ENCODE results near the gene ZBTB42. TPM values are rescaled to one million over a fixed set of nuclear protein-coding genes. Genes with fewer than 3 reads are reported as not detected.

ZBTB42 gene
- total and polyA plus RNA-seq, 2 donors (not counting 3 experiments of a cell fraction or from before 2014, with no cell fraction given), result 3.1 to 3.8 TPM

DNA sequence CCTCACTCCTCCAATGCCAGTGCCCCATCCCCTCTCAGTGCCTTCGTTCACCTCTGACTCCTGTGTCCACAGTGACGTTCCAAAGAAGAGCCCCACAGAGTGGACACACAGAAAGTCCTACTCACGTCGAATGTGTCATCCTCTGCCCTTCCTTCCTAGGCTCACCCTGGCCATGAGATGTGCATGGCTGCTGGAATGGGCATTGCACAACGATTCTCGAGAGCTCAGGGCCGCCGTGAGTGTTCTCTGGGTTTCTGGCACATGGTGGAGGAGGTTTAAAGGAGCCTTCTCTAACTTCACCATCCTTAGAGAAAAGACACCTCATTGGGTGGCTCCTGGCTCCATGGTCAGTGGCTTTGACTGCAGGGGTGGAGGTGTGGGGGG, 51.4 kb downstream of the ZBTB42 start:
- FAIRE-seq (no peak), DNase-seq (ENCODE audit: low read depth, low spot score) (no peak)
- Histone ChIP-seq H3K79me2 (ENCODE audit: control insufficient read depth, insufficient read depth, low read length) (no peaks in the 10 kb centered on the region), H3K9ac (replicated peaks; ENCODE audit: extremely low read depth, insufficient read depth, low read length) (no peak overlapping the region), H3K4me2 (ENCODE audit: insufficient read depth, low read length) (no peak overlapping the region), H3K36me3 (ENCODE audit: control insufficient read depth in 2 of 2, extremely low read depth in 1 of 2, insufficient read depth in 2 of 2, low read length in 2 of 2) (no peaks in the 10 kb centered on the region), H3K9me1 (replicated peaks; ENCODE audit: control insufficient read depth, extremely low read depth, insufficient read depth, low read length) (no peaks in the 10 kb centered on the region), H3K9me3 (replicated peaks; ENCODE audit: control insufficient read depth, insufficient read depth, low read length) (no peaks in the 10 kb centered on the region), H3K27ac (ENCODE audit: insufficient read depth, low read depth, low read length) (no peak overlapping the region), H3K27me3 (ENCODE audit: control insufficient read depth in 2 of 2, insufficient read depth in 2 of 2, low read length in 2 of 2) (peaks cover 11 to 12% of the 10 kb centered on the region in 2 experiments), H3K4me3 (replicated peaks in 1 of 3; ENCODE audit: insufficient read depth in 1 of 3, low read depth in 1 of 3, low read length in 3 of 3) (no peak overlapping the region), H2AFZ (ENCODE audit: low read depth, low read length) (no peak overlapping the region), H4K20me1 (replicated peaks; ENCODE audit: control insufficient read depth, extremely low read depth, insufficient read depth, low read length) (no peaks in the 10 kb centered on the region), H3K4me1 (ENCODE audit: control insufficient read depth, extremely low read depth, insufficient read depth, low read length) (no peaks in the 10 kb centered on the region)
- dilution Hi-C loops (cut with MboI; ENCODE audit: extremely low pct_ligation_motif_present, low sequenced_read_pairs), result no loop called here
- BruUV-seq (replicated peaks), result no TSS peak
- TF ChIP-seq MYC (IDR thresholded peaks at IDR 0.05; ENCODE audit: low read depth, low read length) (no peak), POLR2AphosphoS5 (IDR thresholded peaks at IDR 0.05; ENCODE audit: insufficient read depth, low read depth, low read length) (no peak), JUN (IDR thresholded peaks at IDR 0.05; ENCODE audit: borderline replicate concordance, insufficient read depth, insufficient read length, low read depth) (no peak), EZH2 (IDR thresholded peaks at IDR 0.05; ENCODE audit: borderline replicate concordance, low read depth, low read length, severe bottlenecking) (no peak), POLR2A (IDR thresholded peaks at IDR 0.05; ENCODE audit: low read depth, low read length) (no peak)
- TF ChIP-seq, protein P1, sequence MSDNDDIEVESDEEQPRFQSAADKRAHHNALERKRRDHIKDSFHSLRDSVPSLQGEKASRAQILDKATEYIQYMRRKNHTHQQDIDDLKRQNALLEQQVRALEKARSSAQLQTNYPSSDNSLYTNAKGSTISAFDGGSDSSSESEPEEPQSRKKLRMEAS (IDR thresholded peaks at IDR 0.05; ENCODE audit: insufficient read depth, insufficient read length), result no peak
- TF ChIP-seq, protein P2, sequence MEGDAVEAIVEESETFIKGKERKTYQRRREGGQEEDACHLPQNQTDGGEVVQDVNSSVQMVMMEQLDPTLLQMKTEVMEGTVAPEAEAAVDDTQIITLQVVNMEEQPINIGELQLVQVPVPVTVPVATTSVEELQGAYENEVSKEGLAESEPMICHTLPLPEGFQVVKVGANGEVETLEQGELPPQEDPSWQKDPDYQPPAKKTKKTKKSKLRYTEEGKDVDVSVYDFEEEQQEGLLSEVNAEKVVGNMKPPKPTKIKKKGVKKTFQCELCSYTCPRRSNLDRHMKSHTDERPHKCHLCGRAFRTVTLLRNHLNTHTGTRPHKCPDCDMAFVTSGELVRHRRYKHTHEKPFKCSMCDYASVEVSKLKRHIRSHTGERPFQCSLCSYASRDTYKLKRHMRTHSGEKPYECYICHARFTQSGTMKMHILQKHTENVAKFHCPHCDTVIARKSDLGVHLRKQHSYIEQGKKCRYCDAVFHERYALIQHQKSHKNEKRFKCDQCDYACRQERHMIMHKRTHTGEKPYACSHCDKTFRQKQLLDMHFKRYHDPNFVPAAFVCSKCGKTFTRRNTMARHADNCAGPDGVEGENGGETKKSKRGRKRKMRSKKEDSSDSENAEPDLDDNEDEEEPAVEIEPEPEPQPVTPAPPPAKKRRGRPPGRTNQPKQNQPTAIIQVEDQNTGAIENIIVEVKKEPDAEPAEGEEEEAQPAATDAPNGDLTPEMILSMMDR (IDR thresholded peaks at IDR 0.05; ENCODE audit: extremely low read depth in 1 of 2, insufficient read depth in 1 of 2, low read depth in 1 of 2, low read length in 2 of 2), result no peak
- intact Hi-C loops (cut with micrococcal nuclease), result no loop called here
- POLR2A ChIA-PET, result interaction anchor here (0.7 kb wide), 1 partner anchor 11 kb away, joined by 3 read pairs; no protein-coding TSS in a partner anchor
- CTCF ChIA-PET, result interaction anchor here (1.4 to 2.0 kb wide), 2 partner anchors 84 to 193 kb away, joined by 4 to 5 read pairs; no protein-coding TSS in a partner anchor

Other genes with a start within 250 kb of the ZBTB42 start
- not detected in 2 replicates for gene C14orf180, start 221.3 kb upstream of the ZBTB42 start, total RNA-seq
- not detected in 2 replicates for gene C14orf180, start 221.3 kb upstream of the ZBTB42 start, polyA plus RNA-seq
- gene TMEM179, start 196.3 kb upstream of the ZBTB42 start, total RNA-seq, result not detected in 2 replicates
- 0.10 and 0.14 TPM in 2 replicates for gene TMEM179, start 196.3 kb upstream of the ZBTB42 start, polyA plus RNA-seq
- gene INF2, start 111.5 kb upstream of the ZBTB42 start, total RNA-seq, result 117 and 124 TPM in 2 replicates
- gene INF2, start 111.5 kb upstream of the ZBTB42 start, polyA plus RNA-seq, result 55.3 and 83.9 TPM in 2 replicates
- 1.9 and 2.7 TPM in 2 replicates for gene ADSS1, start 76.9 kb upstream of the ZBTB42 start, total RNA-seq
- 1.3 and 1.9 TPM in 2 replicates for gene ADSS1, start 76.9 kb upstream of the ZBTB42 start, polyA plus RNA-seq
- 92.7 and 101 TPM in 2 replicates for gene SIVA1, start 48.0 kb upstream of the ZBTB42 start, total RNA-seq
- 299 and 364 TPM in 2 replicates for gene SIVA1, start 48.0 kb upstream of the ZBTB42 start, polyA plus RNA-seq
- 172 and 191 TPM in 2 replicates for gene AKT1, start 5.4 kb upstream of the ZBTB42 start, total RNA-seq
- gene AKT1, start 5.4 kb upstream of the ZBTB42 start, polyA plus RNA-seq, result 177 and 186 TPM in 2 replicates
- gene CEP170B, start 64.2 kb downstream of the ZBTB42 start, total RNA-seq, result 35.0 and 38.6 TPM in 2 replicates
- 13.9 and 16.7 TPM in 2 replicates for gene CEP170B, start 64.2 kb downstream of the ZBTB42 start, polyA plus RNA-seq
- gene PLD4, start 123.8 kb downstream of the ZBTB42 start, total RNA-seq, result 0.05 and 0.11 TPM in 2 replicates
- 0.01 and 0.03 TPM in 2 replicates for gene PLD4, start 123.8 kb downstream of the ZBTB42 start, polyA plus RNA-seq
- gene AHNAK2, start 177.3 kb downstream of the ZBTB42 start, total RNA-seq, result 68.7 and 81.9 TPM in 2 replicates
- 16.6 and 17.7 TPM in 2 replicates for gene AHNAK2, start 177.3 kb downstream of the ZBTB42 start, polyA plus RNA-seq
- 5.3 and 5.6 TPM in 2 replicates for gene CLBA1, start 184.7 kb downstream of the ZBTB42 start, total RNA-seq
- 4.9 and 5.2 TPM in 2 replicates for gene CLBA1, start 184.7 kb downstream of the ZBTB42 start, polyA plus RNA-seq
- gene CDCA4, start 220.0 kb downstream of the ZBTB42 start, total RNA-seq, result 44.5 and 46.3 TPM in 2 replicates
- gene CDCA4, start 220.0 kb downstream of the ZBTB42 start, polyA plus RNA-seq, result 29.9 and 35.5 TPM in 2 replicates